C4-2B (cell line): ENCODE data around the gene GRIA4.

Experiments
- CTCF ChIP-seq: fragments of 450-650 bp; conservative IDR thresholded peaks from 2 replicates; pipeline ENCODE4 v1.5.1; 2017; ENCODE audit warnings: mild to moderate bottlenecking
- ZFX ChIP-seq: fragments of 450-650 bp; IDR thresholded peaks from 2 replicates; pipeline ENCODE4 v1.6.1; 2017

GRCh38 chr11:105960252-105961245, 350.7 kb downstream of the GRIA4 start:
- TF ChIP-seq CTCF: no peak
- TF ChIP-seq ZFX: no peak
